GM18519 (cell line): Measurements from ENCODE around the gene FFAR3.

ENCODE experiments used
- ATAC-seq: cut with Tn5 transposase; IDR thresholded peaks from one replicate; pipeline ENCODE4 v1.9.1; 2021; ENCODE audit warnings: mild to moderate bottlenecking, moderate library complexity; ENCODE audit not compliant: unreplicated experiment, low FRiP score

The FFAR3 gene, protein sequence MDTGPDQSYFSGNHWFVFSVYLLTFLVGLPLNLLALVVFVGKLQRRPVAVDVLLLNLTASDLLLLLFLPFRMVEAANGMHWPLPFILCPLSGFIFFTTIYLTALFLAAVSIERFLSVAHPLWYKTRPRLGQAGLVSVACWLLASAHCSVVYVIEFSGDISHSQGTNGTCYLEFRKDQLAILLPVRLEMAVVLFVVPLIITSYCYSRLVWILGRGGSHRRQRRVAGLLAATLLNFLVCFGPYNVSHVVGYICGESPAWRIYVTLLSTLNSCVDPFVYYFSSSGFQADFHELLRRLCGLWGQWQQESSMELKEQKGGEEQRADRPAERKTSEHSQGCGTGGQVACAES

DNA sequence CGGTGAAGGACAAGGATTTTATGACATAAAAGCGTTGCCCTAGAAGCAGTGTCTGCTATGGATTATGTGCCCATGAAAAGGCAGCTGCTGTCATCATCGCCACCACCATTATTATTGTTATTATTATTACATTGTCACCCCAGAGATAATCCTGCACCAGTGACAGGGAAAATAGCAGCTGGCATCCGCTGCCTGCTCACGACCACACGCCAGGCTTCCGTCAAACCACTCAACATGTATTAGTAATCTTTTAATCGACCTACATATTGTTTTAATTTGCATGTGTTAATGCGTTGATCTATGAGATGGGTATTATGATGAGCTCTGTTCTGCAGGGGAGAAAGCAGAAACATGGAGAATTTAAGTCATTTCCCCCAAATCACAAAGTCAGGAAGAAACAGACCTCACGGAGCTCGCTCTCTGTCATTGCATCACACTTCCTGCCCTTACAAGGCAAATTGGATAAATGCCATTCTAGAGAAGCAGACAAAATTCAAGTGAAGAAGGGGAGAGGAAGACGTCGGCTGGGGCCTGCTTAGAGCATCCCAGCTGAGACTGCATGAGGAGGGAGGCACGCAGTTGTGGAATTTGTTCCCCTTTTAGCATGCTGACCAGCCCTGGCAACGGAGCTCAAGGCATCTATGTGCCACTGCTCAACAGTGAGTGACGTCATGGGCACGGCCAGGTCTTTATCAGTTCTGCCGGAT is at the start of gene FFAR3:
Gene FFAR3 (plus strand): TSS at position 594 of the 707 bp plus-strand sequence. CDS start 431 bp downstream, outside the sequence.
- ATAC-seq: no peak

DNA sequence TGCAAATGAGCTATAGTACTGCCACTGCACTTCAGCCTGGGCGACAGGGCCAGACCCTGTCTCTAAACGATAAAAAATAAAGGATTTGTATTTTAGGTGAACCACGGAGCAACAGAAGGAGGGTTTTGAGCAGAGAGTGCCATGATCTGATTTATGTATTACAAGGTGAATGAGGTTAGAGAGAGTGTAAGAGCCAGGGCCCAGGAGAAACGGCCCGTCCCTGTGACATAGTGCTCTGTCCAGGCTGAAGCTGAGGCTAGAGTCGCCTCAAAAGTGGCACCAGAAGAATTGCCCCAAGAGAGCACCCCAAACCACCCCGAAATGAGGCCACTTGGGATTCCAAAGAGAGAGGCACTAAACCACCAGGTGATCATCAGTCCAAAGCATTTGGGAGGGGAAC is 49.4 kb upstream of the FFAR3 start:
- no peak for ATAC-seq

DNA sequence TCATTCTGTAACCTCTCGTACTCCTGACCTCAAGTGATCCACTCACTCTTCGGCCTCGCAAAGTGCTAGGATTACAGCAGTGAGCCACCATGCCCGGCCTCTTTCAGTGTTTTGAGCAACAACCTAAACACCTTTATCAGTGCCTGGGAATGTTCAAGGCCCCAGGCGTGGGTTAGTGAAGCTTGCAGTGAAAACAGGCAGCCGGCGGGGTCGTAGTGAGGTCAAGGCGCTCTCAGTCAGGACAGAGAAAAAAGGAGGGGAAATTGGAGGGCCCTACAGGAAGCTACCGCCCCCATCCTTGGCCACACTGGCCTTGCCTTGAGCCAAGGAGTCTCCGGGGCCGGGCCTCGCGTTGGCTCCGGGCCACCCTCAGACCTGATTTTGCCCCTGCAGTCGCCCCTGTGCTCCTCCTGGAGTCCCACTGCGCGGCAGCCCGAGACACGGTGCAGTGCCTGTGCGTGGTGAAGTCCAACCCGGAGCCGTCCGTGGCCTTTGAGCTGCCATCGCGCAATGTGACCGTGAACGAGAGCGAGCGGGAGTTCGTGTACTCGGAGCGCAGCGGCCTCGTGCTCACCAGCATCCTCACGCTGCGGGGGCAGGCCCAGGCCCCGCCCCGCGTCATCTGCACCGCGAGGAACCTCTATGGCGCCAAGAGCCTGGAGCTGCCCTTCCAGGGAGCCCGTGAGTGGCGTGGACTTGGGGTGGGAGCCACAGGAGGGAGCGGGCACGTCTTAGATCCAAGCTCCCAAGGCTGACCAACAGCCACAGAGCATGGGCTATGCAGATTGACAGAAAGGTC is 48.6 kb upstream of the FFAR3 start:
- no peak for ATAC-seq

DNA sequence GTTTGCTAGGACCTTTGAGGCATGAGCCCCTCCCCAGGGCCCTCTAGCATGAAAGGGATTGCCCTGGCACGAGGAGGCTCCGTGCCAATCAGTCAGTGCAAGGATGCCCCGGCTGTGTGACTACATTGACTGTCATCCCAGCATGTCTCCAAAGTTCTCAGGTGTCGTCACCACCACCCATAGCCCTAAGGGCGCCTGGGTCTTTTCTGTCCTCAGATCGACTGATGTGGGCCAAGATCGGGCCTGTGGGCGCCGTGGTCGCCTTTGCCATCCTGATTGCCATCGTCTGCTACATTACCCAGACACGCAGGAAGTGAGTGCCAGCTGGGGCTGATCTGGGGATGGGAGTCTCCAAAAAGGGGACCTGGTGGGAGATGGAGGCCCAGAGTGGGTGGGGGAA is 47.9 kb upstream of the FFAR3 start:
- ATAC-seq: no peak

DNA sequence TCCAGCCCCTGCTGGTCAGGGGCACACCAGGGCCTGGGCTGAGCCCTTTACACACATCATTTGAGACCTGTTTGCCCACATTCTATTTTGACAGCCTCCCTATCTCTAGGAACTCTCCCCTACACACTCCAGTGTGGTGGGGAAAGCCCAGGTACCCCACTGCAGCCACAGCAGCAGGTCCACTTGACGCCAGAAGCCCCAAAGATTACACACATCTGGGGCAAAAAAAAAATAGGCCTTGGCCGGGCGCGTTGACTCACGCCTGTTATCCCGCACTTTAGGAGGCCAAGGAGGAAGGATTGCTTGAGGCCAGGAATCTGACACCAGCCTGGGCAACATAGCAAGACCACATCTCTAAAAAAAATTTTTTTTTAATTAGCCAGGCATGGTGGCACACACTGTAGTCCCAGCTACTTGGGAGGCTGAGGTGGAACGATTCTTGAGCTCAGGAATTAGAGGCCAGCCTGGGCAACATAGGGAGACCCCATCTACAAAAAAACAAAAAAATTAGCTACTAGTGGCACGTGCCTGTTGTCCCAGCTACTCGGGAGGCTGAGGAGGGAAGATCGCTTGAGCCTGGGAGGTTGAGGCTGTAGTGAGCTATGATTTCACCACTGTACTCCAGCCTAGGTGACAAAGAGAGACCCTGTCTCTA is 47.3 kb upstream of the FFAR3 start:
- no peak for ATAC-seq

DNA sequence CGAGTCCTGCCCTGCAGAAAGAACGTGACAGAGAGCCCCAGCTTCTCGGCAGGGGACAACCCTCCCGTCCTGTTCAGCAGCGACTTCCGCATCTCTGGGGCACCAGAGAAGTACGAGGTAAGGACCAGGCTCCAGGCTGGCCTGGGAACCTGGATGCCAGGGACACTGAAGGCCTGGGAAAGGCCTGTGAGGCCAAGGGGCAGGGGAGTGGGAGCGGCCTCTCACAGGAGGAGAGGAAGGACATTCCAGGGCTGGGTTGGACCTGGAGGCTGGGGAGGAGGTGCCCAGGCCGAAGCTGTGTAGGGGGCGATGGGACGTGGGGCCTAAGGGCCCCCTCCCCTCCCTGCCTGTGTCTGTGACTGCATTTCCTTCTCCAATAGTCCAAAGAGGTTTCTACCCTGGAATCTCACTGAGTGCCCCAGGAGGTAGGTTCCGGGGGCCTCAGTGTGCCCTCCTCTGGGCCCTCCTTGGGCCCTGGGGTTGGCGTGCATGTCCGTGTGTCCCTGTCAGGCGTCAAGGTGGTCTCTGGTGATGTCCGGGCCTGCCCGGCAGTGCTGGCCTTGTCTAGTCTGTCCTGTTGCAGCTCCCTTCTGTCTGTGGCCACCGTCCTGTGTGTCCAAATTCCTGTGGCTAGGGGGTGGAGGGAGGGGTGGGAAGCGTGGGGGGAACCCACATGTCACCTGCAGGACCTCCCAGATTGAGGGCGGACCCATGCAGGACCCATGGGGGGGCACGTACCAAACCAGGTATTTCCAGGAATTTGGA is 46.2 kb upstream of the FFAR3 start:
- no peak for ATAC-seq

DNA sequence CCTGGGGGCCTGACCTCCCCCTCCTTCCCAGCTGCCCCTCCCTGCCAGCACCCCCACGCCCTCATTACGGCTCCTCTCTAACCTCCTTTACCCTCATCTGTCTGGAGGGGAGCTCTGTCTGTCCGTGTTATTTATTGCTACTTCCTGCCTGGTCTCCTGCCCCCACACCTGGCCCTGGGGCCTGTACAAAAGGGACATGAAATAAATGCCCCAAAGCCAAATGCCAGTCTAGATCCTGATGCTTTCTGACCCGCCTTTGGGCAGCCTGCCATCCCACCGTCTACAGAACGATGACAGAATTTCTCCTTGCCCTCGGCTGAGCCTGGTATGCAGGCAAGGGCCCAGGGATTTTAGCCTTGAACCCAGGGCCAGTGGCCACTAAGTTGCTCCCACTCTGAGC is 44.7 kb upstream of the FFAR3 start:
- ATAC-seq: no peak

DNA sequence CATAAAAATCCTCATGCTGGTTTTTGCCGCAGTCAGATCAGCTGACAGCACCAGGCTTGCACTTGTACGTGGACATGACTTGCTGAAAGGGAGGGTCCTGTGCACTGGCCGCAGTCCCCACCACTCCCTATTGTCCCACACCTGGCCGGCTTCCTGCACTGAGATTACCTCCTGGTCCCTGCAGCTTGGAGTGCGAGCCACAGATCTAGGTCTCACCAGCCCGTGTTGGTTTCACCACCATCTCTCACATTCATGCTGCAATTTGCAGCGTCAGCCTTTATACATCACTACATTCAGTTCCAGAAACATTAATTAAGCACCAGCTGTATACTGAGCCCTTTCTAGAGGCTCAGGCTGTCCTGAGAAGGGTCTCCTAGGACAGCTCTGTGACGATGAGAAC is 44.2 kb upstream of the FFAR3 start:
- ATAC-seq: no peak

DNA sequence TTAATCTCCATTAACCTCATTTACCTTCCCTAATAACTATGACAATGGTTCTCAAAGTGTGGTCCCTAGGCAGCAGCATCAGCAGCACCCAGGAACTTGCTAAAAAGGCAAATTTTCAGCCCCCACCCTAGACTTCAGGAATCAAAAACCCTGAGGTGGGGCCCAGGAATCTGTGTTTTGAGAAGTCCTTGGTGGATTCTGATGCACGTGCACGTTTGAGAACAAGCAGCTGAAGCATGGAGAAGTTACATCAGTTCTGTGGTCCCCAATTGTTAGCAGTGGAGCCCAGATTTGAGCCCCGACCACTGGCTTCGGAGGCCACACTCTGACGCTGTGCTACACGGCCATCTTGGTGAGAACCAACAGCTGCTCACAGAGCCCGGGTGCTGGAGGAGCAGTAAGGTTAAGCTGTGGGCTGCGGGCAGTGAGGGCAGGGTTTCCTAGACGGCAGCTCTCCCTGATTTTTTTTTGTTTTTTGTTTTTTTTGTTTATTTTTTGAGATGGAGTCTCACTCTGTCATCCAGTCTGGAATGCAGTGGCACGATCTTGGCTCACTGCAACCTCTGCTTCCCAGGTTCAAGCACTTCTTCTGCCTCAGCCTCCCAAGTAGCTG is 43.3 kb upstream of the FFAR3 start:
- ATAC-seq: no peak

DNA sequence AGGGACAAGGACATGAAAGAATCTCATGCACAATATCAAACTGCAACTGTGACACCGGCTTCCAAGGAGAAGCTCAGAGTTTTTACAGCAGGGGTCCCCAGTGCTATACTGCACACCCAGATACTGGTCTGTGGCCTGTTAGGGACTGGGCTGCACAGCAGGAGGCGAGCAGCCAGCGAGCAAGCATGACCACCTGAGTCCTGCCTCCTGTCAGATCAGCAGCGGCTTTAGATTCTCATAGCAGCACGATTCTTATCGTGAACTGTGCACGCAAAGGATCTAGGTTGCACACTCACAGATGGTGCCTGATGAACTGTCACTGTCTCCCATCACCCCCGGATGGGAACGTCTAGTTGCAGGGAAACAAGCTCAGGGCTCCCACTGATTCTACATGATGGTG is 42.4 kb upstream of the FFAR3 start:
- ATAC-seq: no peak

DNA sequence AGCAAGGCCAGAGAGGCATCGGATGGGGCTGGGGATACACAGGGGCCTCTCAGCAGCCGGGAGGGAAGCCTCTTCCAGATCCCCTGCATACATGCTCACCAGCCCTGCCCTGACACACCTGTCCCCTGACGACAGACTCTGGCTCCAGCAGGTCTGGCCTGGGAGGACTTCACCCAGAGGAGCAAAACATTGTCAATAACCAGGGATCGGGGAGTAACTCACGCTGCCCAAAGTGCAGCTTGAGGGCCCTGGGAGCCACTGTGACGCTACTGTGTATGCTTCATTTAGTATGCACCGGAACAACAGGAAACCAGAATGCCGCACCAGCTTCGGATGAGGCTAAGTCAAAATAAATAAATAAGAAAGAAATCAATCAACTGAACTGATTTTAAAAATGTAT is 41.7 kb upstream of the FFAR3 start:
- ATAC-seq: no peak

DNA sequence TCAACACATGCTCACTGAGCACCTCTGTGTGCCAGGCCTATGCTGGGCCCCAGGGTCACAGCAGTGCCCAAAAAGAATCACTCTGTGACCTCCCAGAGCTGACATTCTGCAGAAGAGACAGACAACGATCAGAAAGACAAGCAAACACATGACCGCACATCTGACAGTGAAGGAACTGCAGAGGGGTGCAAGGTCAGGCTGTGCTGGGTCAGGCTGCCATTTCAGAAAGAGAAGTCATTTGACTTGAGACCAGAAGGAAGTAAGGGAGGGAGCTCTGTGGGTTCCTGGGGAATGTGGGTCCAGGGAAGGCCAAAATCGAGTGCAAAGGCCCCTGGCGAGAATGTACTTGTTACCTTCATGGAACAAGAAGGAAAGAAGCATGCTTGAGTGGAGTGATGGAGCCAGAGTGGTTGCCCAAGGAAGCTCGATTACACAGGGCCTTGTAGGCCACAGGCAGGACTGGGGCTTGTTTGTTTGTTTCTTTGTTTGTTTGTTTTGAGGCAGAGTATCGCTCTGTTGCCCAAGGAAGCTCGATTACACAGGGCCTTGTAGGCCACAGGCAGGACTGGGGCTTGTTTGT is 40.7 kb upstream of the FFAR3 start:
- no peak for ATAC-seq

DNA sequence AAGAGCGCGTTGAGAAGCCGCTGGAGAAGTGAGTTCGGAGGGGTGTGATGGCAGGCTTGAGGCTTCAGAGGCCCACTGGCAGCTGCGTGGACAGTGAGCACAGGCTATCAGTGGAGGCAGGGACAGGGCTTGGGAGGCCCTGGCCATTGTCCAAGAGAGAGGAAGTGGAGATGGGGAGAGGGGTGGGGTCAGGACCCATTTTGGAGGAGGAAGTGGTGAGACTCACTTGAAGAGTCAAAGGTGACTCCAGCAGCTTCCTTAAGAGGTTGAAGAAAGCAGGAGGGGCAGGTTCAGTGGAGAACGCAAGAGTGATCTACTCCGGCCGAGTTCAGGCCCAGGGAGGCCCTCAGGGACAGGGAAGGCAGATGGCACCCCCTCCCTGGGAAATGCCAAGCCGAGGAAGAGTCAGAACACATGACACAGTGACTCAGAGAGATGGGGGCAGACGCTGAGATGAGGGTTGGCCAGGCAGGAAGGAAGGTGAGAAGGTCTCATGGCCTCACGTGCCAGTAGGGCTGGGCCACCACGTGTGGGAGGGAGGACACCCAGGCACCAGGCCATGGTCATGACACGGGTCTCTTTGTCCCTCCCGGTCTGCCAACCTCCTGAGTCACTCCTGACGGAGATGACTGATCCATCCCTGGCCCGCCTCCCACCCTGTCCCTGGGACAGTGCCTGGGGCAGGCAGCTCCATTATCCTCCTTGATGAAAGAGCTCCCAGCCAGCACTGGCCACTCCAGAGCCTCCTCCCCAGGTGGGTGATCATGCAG is 39.4 kb upstream of the FFAR3 start:
- no peak for ATAC-seq

DNA sequence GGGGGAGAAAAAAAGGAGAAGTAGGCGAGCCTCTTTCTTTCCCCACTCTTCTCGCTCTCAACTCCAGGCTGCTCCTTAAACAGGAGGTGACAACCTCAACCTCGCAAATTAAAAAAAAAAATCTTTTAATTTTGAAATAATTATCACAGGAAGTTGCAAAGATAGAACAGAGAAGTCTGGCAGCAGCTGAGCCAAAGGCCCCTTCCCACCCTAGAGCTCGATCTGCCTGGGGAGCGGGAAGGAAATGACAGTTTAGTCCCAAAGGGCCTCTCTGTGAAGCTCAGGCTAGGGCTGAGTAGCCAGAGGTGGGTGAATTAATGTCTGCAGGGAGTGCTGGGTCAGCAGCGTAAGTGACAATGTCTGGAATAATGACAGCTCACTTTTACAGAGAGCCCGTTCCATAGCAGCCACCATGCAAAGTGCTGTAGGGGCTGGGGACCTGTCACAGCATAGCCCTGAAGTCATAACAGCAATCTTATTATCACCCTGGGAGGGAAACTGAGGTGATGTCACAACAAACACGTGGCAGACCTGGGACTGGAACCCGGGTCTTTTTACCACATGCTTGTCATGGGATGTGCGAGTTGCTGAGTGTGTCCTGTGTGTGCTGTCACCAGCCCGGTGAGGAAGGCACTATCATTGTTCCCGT is 38.1 kb upstream of the FFAR3 start:
- ATAC-seq: no peak

DNA sequence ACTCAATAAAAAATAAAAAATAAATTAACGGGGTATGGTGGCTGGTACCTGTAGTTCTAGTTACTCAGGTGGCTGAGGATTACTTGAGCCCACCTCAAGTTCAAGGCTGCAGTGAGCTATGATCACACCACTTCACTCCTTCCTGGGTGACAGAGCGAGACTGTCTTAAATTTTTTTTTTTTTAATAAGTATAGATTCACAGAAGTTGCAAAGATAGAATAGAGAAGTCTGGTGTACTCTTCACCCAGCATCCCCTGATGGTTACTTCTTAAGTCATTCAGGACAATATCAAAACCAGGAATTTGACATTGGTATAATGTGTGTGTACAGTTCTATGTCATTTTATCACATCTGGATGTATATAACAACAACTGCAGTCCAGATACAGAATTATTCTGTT is 37.0 kb upstream of the FFAR3 start:
- no peak for ATAC-seq

DNA sequence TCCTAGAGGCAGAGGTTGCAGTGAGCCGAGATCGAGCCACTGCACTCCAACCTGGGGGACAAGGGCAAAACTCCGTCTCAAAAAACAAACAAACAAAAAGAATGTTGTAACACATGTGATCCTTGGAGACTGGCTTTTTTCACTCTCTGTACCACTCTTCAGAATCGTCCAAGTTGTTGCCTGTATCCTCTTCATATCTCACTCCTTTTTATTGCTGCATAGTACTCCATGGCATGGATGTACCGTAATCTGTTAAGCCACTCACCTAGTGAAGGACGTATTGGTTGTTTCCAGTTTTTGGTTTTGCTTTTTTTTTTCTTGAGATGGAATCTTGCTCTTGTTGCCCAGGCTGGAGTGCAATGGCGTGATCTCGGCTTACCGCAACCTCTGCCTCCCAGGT is 36.2 kb upstream of the FFAR3 start:
- no peak for ATAC-seq

DNA sequence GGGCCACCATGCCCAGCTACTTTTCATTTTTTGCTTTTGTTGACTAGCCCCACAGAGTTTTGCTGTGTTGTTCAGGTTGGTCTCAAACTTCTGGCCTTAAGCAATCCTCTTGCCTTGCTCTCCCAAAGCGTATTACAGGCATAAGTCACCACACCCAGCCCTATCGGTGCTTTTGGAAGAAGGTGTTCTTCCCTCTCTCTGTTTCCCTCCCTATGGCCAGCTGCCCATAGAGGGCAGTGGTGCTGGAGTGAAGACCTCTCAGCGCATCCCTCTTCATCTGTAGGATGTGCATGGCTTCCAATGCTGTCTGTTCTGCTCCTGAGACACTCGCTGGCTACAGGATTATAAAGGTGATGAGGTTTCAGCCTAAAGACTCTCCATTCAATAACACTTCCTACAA is 30.6 kb upstream of the FFAR3 start:
- ATAC-seq: no peak

DNA sequence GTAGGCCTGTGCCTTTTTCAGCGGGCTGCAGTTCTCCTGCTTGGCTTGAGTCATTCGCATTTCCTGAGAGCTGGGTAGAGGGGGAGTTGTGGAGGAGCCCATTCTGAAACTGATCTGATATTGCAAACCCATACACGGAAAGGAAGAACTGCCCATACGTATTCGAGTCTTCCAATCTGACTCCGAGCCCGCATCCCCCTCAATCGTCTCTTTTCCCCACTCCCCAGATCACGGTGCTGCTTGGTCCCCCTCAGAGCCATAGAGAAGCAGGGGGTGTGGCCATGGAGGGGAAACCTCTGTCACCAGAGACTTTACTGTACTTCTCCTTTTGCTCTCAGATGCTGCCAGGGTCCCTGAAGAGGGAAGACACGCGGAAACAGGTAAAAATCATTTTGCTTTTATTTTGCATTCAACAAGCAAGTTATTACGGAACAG is 29.4 kb upstream of the FFAR3 start, which contains the start of gene CD22:
Gene CD22 (plus strand): TSS at position 337 of the 435 bp plus-strand sequence. CDS start 2,854 bp downstream, outside the sequence.
- no peak for ATAC-seq
